ENCODE data around the gene MID1.

The MID1 gene

DNA sequence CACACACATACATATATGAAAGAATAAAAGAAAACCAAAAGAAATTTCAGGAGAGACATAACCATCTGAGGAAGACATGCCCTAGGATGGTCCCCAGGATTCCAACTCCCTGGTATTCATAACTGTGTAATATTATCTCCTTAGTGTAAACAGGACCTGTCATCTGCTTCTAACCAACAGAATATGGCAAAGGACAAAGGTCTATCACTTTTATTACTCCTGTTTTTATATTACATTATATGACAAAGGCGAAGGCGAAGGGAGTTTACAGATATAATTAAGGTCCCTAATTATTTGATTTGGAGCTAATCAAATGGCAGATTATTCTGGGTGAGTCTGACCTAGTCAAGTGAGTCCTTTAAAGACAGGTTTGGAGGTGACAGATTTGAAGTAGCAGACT is 155.1 kb downstream of the MID1 start:
- TF ChIP-seq CTCF (IDR thresholded peaks at IDR 0.05; ENCODE audit: insufficient read depth, missing control alignments) = no peak
- FAIRE-seq (no peak), DNase-seq (ENCODE audit: insufficient read length, low spot score) (no peak)

DNA sequence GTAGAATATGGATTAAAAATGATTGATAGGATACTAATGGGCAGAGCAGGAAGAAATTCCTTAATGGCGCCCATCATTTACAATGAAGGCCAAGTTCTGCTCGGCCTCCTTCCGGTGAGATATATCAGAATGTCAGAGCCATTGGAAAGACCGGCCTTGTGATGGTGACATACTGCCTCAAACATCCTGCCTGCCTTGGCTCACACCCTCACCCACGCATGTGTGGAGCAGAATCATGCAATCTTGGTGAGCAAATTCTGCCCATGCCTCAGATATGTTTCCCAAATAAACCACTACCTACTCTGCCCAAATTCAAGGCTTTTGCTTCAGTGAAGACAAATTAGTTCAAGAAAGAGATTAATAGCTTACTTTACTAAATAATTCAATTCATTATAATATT is 163.3 kb downstream of the MID1 start:
- FAIRE-seq = no peak
- TF ChIP-seq CTCF (IDR thresholded peaks at IDR 0.05; ENCODE audit: insufficient read depth, missing control alignments) = no peak
- DNase-seq (ENCODE audit: insufficient read length, low spot score) = no peak

DNA sequence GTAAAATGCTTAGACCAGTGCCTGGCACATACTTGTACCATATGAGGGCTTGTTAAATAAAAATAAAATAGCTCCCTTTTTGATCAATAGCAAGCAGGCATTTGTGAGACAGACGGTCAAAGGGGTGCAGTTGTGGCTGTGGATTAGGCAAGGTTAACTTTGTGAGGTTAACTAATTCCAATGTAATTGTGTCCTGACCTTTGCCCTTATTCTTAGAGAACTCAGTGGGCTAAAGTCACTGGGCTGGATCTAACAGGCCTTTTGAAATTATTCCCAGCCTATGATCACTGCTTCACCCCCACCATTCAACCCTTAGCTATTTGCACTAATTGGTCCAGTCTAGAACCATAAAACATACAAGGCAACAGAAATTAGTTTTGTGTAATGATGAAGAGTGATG is 166.4 kb downstream of the MID1 start:
- DNase-seq (ENCODE audit: insufficient read length, low spot score) = no peak
- no peak for TF ChIP-seq CTCF (IDR thresholded peaks at IDR 0.05; ENCODE audit: insufficient read depth, missing control alignments)
- FAIRE-seq = no peak

- DNase-seq (ENCODE audit: insufficient read length, low spot score) = no peak
- TF ChIP-seq CTCF (IDR thresholded peaks at IDR 0.05; ENCODE audit: insufficient read depth, missing control alignments) = no peak
- no peak for FAIRE-seq
Measured at GRCh38 chrX:10450959-10451355, 169.4 kb downstream of the MID1 start.

GRCh38 chrX:10450229-10450958 is 170.0 kb downstream of the MID1 start:
- FAIRE-seq (no peak), DNase-seq (ENCODE audit: insufficient read length, low spot score) (no peak)
- TF ChIP-seq CTCF (IDR thresholded peaks at IDR 0.05; ENCODE audit: insufficient read depth, missing control alignments) = no peak

DNA sequence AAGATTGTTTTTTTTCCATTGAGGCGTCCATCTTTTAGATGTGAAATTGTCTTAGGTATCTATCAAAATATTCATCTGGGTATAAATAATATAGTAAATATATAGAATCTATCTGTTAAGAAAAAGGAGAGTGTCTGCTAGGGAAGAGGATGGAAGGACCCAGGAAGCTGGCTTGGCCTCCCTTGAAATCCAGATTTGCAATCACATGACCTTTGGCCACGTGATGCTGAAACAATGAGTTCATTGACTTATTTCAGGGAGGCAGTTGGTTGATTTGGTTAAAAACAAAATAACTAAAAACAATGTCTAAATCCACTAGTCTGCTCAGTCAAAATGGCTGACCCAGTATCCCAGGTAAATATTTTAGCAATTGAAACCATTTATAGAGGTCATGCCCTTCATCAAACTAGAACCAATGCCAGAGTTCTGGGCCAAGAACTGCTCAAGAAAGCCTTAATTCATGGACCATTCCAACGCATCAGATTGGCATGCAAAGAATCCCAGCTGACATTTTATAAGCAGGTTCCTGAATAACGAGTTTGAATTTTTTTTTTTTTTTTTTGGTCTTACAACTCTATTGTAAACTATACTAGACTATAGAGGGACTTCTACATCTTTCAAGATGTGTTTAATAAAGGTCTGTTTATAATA is 172.7 kb downstream of the MID1 start:
- no peak for DNase-seq (ENCODE audit: insufficient read length, low spot score)
- no peak for TF ChIP-seq CTCF (IDR thresholded peaks at IDR 0.05; ENCODE audit: insufficient read depth, missing control alignments)
- FAIRE-seq = no peak

GRCh38 chrX:10444204-10444603 is 176.2 kb downstream of the MID1 start:
- FAIRE-seq = no peak
- no peak for TF ChIP-seq CTCF (IDR thresholded peaks at IDR 0.05; ENCODE audit: insufficient read depth, missing control alignments)
- no peak for DNase-seq (ENCODE audit: insufficient read length, low spot score)
